Activated gamma-delta T cell treated with Interleukin-2 at 50 U/mL for 16 hours (primary cell): ENCODE results near the gene RASSF6.
A peak's percentile ranks its signal among the peaks of the same experiment; 100 is the strongest.
"Not testable (repeated sequence)": the region's sequence is repeated elsewhere in the genome, so short reads cannot be mapped to it uniquely, and the experiment has no call there.

Experiments
- DNase-seq: peaks from one replicate; pipeline ENCODE4 v3.0.0-alpha.2; 2020

Gene RASSF6

GRCh38 chr4:73575660-73576059 is 44.6 kb downstream of the RASSF6 start:
- no peak for DNase-seq

- peak; percentile 10 for DNase-seq
These were observed 46.3 kb downstream of the RASSF6 start for GRCh38 chr4:73573794-73574528.

- DNase-seq = not testable (repeated sequence)
These were observed 69.4 kb downstream of the RASSF6 start for GRCh38 chr4:73550865-73551264.

GRCh38 chr4:73544620-73545019 is 75.6 kb downstream of the RASSF6 start:
- no peak for DNase-seq

DNA sequence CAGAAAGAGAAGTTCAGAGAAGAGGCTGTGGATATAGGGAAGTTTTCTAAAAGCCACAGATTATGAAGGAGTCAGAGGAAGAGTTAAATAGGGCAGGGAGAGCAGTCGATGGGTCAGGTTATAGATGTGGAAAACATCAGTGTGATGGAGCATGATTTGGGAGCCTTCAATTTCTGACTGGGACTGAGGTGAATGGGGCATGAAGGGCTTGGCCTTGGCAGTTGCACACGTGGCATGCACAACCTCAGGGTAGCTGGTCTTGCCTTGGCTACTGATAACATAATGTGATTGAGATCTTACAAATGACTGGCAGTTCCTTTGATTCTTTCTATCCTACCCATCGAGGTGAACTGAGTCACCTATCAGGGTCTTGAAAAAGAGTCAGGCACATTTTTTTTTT is 79.0 kb downstream of the RASSF6 start:
- no peak for DNase-seq

GRCh38 chr4:73540826-73541225 is 79.4 kb downstream of the RASSF6 start:
- no peak for DNase-seq

- DNase-seq = no peak
These were observed 80.8 kb downstream of the RASSF6 start for GRCh38 chr4:73539386-73539785.

DNA sequence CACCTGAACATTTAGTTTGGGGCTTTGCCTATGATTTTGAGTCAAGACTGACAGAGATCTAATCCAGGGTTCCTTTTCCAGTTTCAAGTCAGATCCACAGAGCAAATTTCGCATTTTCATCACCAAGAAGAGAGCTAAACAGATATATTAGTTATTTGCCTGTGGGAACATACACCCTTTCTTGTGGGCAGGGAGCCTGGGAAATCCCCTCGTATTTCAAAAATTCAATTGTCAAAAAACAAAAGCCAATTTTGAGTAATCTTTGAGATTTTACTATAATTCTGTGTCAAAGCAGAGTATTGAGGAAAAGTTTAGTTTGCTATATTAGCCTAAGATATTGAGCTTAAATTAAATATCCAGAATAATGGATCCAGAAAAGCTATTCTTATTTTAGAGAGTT is 82.1 kb downstream of the RASSF6 start:
- no peak for DNase-seq

DNA sequence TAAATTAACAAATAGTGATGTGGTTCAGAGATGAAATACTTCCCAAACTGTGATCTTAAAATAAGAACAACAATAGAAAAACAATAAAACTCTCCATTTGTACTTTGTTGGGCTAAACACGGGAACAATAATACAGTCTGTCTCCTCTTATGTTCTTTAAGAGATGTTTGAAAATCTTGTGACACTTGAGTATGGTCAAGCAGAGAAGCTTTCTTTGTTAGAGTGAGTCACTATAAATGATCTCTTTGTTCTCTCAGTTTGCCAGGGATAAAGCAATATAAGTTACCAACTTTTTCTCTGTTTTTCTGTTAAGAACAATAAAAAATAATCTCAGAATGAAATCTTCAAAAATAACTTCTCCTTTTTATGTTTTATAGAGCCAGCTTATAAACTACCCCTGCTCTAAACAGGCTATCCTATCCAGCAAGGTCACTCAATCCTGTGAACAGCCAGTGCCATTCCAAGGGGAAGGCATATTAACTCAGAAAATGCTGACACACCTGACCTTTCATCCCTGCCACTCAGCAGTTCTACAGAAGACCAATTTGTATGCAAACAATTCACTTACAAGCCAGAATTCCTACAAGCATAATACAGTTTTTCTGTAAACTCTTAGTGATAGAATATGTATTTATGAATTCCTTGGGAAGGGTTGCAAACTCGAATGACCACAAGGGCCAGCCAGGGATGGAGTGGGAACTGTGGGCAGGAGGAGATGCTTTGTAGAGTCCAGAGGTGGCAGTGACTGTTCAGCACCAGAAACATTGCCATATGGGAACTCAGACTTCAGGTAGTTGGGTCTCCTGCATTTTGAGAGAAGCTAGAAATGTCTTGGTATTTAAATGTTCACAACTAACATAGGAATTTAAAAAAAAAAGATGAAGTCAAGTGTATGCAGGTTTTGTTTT is 86.5 kb downstream of the RASSF6 start:
- DNase-seq = no peak

DNA sequence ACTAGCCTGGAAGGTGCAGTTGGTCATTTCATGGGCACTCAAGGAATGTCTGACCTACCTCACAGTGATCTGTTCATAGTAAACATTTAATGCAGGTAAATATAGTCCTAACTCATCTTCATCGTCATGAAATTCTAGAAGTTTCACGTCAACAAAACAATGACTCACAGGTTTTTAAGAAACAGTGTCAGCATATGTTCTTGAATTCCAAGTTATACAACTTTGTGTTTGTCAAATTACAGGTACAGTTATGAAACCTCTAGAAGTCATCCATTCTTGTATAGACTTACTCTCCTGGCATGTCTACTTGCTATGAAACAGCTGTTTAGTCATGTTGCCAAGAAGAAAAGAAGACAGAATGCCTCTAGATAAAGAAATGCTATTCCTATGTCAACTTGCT is 92.1 kb downstream of the RASSF6 start:
- no peak for DNase-seq

- DNase-seq = no peak
These were observed 93.0 kb downstream of the RASSF6 start for GRCh38 chr4:73527196-73527595.

DNA sequence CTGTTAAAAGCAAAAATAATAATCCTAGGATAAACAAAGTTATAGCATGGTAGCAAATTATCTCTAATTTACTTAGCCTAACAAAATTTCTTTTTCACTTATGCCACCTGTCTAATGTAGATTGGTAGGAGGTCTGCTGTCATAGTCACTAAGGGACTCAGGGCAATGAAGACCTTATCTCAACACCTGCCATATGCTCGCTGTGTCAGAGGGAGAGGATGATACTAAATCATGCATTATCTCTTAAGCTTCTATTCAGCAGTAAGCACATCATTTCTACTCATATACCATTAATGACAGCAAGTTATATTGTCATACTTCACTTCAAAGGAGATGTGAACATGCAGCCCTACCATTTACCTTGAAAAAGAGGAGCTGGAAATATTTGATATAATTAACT is 94.6 kb downstream of the RASSF6 start:
- DNase-seq = no peak

- DNase-seq = no peak
These were observed 97.1 kb downstream of the RASSF6 start for GRCh38 chr4:73523126-73523525.
